Measurements from ENCODE around the gene OPTN. TPM values are rescaled to one million over a fixed set of nuclear protein-coding genes. Genes with fewer than 3 reads are reported as not detected.

OPTN gene
- total and polyA plus RNA-seq, 10 of the 15 experiments (the other 5 are each of a cell fraction or from before 2014, with no cell fraction given), result 15.2 to 42.4 (median 25.5) TPM

- no peak for TF ChIP-seq PKNOX1 (IDR thresholded peaks at IDR 0.05)
- no peak for TF ChIP-seq KAT2A (conservative IDR thresholded peaks at IDR 0.05; ENCODE audit: control insufficient read depth, low read depth, low read length)
- TF ChIP-seq IRF3 (IDR thresholded peaks at IDR 0.05), result no peak
- no peak for TF ChIP-seq JUNB (IDR thresholded peaks at IDR 0.05)
- TF ChIP-seq FOXM1 (IDR thresholded peaks at IDR 0.05; ENCODE audit: low read depth, low read length), result no peak
- no peak for TF ChIP-seq ZZZ3 (IDR thresholded peaks at IDR 0.05; ENCODE audit: control insufficient read depth, insufficient read length, low read depth)
Measured at GRCh38 chr10:13182424-13182823, 82.5 kb downstream of the OPTN start (continued).

GRCh38 chr10:13183625-13184024, 83.7 kb downstream of the OPTN start:
- 41% methylated on average over 5 of the region's 5 CpGs for WGBS (ENCODE audit: insufficient coverage, insufficient replicate concordance, low lambda C conversion rate, missing lambda C conversion rate)
- ChIA-PET POLR2A (no interaction called here), CTCF (interaction anchor here (0.7 to 1.4 kb wide), 2 partner anchors 23 to 98 kb away, joined by 3 read pairs; no protein-coding TSS in a partner anchor), SMC1A (ENCODE audit: uncharacterized antibody, unreplicated experiment) (no interaction called here), RAD21 (ENCODE audit: unreplicated experiment) (no interaction called here)
- no peak overlapping the region for H2AFZ ChIP-seq (ENCODE audit: control insufficient read depth, low read depth, low read length)
- no peaks in the 10 kb centered on the region for H3K79me2 ChIP-seq (ENCODE audit: control insufficient read depth, insufficient read depth, low read length)
- peaks cover 13 to 16% of the 10 kb centered on the region in 2 experiments for H3K36me3 ChIP-seq (ENCODE audit: control insufficient read depth in 2 of 2, insufficient read depth in 2 of 2, low read length in 1 of 2)
- H3K9me3 ChIP-seq (replicated peaks; ENCODE audit: control insufficient read depth, insufficient read depth, low read length), result peaks cover 4% of the 10 kb centered on the region; the same call in 2 of the 3 replicates
- no peak overlapping the region for H3K4me2 ChIP-seq (ENCODE audit: control insufficient read depth, insufficient read depth)
- peaks cover 3% of the 10 kb centered on the region; the same call in 1 of the 2 replicates for H3K4me1 ChIP-seq (ENCODE audit: control insufficient read depth, insufficient read depth, low read length)
- H3K4me3 ChIP-seq, result no peak overlapping the region
- no peaks in the 10 kb centered on the region for H4K20me1 ChIP-seq (ENCODE audit: control insufficient read depth, insufficient read depth)
- H3K27ac ChIP-seq (ENCODE audit: control insufficient read depth, insufficient read depth), result no peak overlapping the region
- DNase-seq (ENCODE audit: low read depth, low spot score) (peak; percentile 31), FAIRE-seq (peak; percentile 81), ATAC-seq (peak; percentile 86)
- intact Hi-C loops (cut with micrococcal nuclease; ENCODE audit: unreplicated experiment) (no loop called here), in situ Hi-C loops (cut with MboI) (no loop called here)
- no peaks in the 10 kb centered on the region for H3K27me3 ChIP-seq (replicated peaks in 1 of 2; ENCODE audit: control insufficient read depth in 2 of 2, insufficient read depth in 2 of 2, low read length in 1 of 2)
- no peak overlapping the region for H3K9ac ChIP-seq (ENCODE audit: control insufficient read depth, insufficient read depth, low read length)
- BruUV-seq (replicated peaks), result no TSS peak
- TF ChIP-seq PAX5 (IDR thresholded peaks at IDR 0.05; ENCODE audit: borderline replicate concordance, low read depth, low read length) (peak; percentile 52; the same call in 1 of the 2 replicates), BHLHE40 (IDR thresholded peaks at IDR 0.05; ENCODE audit: borderline replicate concordance in 1 of 2, low read depth in 2 of 2, low read length in 1 of 2) (peak in 1 of 2 experiments; percentile 15; a peak in 1 of 4 replicates), ZNF384 (IDR thresholded peaks at IDR 0.05; ENCODE audit: borderline replicate concordance, low read depth, low read length) (no peak), NR2C2 (IDR thresholded peaks at IDR 0.05; ENCODE audit: borderline replicate concordance, control insufficient read depth, insufficient read length, low read depth) (no peak), IKZF2 (IDR thresholded peaks at IDR 0.05) (peak in 1 of 2 experiments; percentile 37; a peak in 1 of 4 replicates), IRF3 (IDR thresholded peaks at IDR 0.05) (no peak), TCF3 (IDR thresholded peaks at IDR 0.05; ENCODE audit: borderline replicate concordance, insufficient read depth, low read depth, low read length) (0 out of 2 replicates have a peak, but pooled peaks have one; percentile 30), RUNX3 (IDR thresholded peaks at IDR 0.05; ENCODE audit: low read length) (peak; percentile 70), E4F1 (IDR thresholded peaks at IDR 0.05; ENCODE audit: borderline replicate concordance, partially characterized antibody) (no peak), SPI1 (IDR thresholded peaks at IDR 0.05; ENCODE audit: borderline replicate concordance, insufficient read depth, low read depth, low read length) (0 out of 2 replicates have a peak, but pooled peaks have one; percentile 11)
